ENCODE measurements around the gene CARS1. TPM values are rescaled to one million over a fixed set of nuclear protein-coding genes. Genes with fewer than 3 reads are reported as not detected.

Gene CARS1
- total and polyA plus RNA-seq, 7 donors, result 24.2 to 78.6 (median 52.0) TPM

- no peak for TF ChIP-seq CTCF (IDR thresholded peaks at IDR 0.05)
- H3K4me3 ChIP-seq, result no peak overlapping the region
- DNase-seq, result no peak
- H3K27me3 ChIP-seq (ENCODE audit: insufficient read depth in 3 of 3, low read length in 2 of 3), result no peaks in the 10 kb centered on the region
- peaks cover 7 to 96% of the 10 kb centered on the region in 2 donors for H3K36me3 ChIP-seq (ENCODE audit: insufficient read depth in 1 of 2, low read depth in 1 of 2)
- intact Hi-C loops (cut with DNase I), result no loop called here
- H3K4me1 ChIP-seq, result no peaks in the 10 kb centered on the region
- no peak for ATAC-seq
- 84 to 87% (median 84%) methylated on average over 20 to 21 of the region's 21 CpGs for WGBS, 3 donors
- no peaks in the 10 kb centered on the region for H3K9me3 ChIP-seq
- H3K27ac ChIP-seq, result no peak overlapping the region
Observed at GRCh38 chr11:3006505-3007260, 50.5 kb downstream of the CARS1 start.

GRCh38 chr11:3004481-3004880, 52.7 kb downstream of the CARS1 start:
- DNase-seq (no peak), ATAC-seq (no peak)
- 93 to 94% (median 93%) methylated on average over 10 of the region's 10 CpGs for WGBS, 3 donors

GRCh38 chr11:3003396-3004231, 53.6 kb downstream of the CARS1 start:
- WGBS, 3 donors, result 92 to 95% (median 92%) methylated on average over 12 of the region's 12 CpGs
- intact Hi-C loops (cut with DNase I), result no loop called here
- H3K36me3 ChIP-seq (ENCODE audit: insufficient read depth in 1 of 2, low read depth in 1 of 2), result peaks cover 6 to 84% of the 10 kb centered on the region in 2 donors

More at GRCh38 chr11:3004481-3004880, 52.7 kb downstream of the CARS1 start:
- no peaks in the 10 kb centered on the region for H3K27me3 ChIP-seq (ENCODE audit: insufficient read depth in 3 of 3, low read length in 2 of 3)
- TF ChIP-seq CTCF (IDR thresholded peaks at IDR 0.05), result no peak
- H3K4me1 ChIP-seq, result peaks cover 5% of the 10 kb centered on the region
- H3K27ac ChIP-seq, result no peak overlapping the region
- H3K4me3 ChIP-seq, result no peak overlapping the region
- intact Hi-C loops (cut with DNase I), result no loop called here
- no peaks in the 10 kb centered on the region for H3K9me3 ChIP-seq
- peaks cover 6 to 93% of the 10 kb centered on the region in 2 donors for H3K36me3 ChIP-seq (ENCODE audit: insufficient read depth in 1 of 2, low read depth in 1 of 2)

GRCh38 chr11:3002871-3003270, 54.4 kb downstream of the CARS1 start:
- WGBS, 3 donors, result 87 to 95% (median 94%) methylated on average over 8 of the region's 8 CpGs
- no peak for TF ChIP-seq CTCF (IDR thresholded peaks at IDR 0.05)
- Histone ChIP-seq H3K27me3 (ENCODE audit: insufficient read depth in 3 of 3, low read length in 2 of 3) (no peaks in the 10 kb centered on the region), H3K36me3 (ENCODE audit: insufficient read depth in 1 of 2, low read depth in 1 of 2) (peaks cover 6 to 80% of the 10 kb centered on the region in 2 donors), H3K27ac (no peak overlapping the region), H3K9me3 (no peaks in the 10 kb centered on the region), H3K4me1 (peaks cover 5% of the 10 kb centered on the region), H3K4me3 (no peak overlapping the region)
- peak in 1 of 2 donors; percentile 23 for DNase-seq
- intact Hi-C loops (cut with DNase I), result no loop called here
- ATAC-seq, result no peak

More at GRCh38 chr11:3003396-3004231, 53.6 kb downstream of the CARS1 start:
- DNase-seq (peak in 1 of 2 donors; percentile 48), ATAC-seq (no peak)
- Histone ChIP-seq H3K4me1 (peaks cover 5% of the 10 kb centered on the region), H3K27ac (no peak overlapping the region), H3K4me3 (no peak overlapping the region), H3K27me3 (ENCODE audit: insufficient read depth in 3 of 3, low read length in 2 of 3) (no peaks in the 10 kb centered on the region), H3K9me3 (no peaks in the 10 kb centered on the region)
- no peak for TF ChIP-seq CTCF (IDR thresholded peaks at IDR 0.05)
